ENCODE measurements around the gene PCDHGC5. TPM values are rescaled to one million over a fixed set of nuclear protein-coding genes. Genes with fewer than 3 reads are reported as not detected.

PCDHGC5 gene
- total RNA-seq, 1 experiment from 2014 or later: 2.8 TPM

- Histone ChIP-seq H3K27ac (no peak overlapping the region), H3K36me3 (peaks cover 60% of the 10 kb centered on the region), H3K27me3 (no peaks in the 10 kb centered on the region), H3K9me3 (replicated peaks) (no peaks in the 10 kb centered on the region), H3K4me3 (no peak overlapping the region), H3K4me1 (peaks cover 8% of the 10 kb centered on the region)
- DNase-seq: no peak
Measured at GRCh38 chr5:141501761-141502160, 12.9 kb downstream of the PCDHGC5 start.

GRCh38 chr5:141503681-141504080, 14.8 kb downstream of the PCDHGC5 start:
- Histone ChIP-seq H3K27ac (no peak overlapping the region), H3K4me3 (no peak overlapping the region), H3K36me3 (peaks cover 45% of the 10 kb centered on the region), H3K27me3 (no peaks in the 10 kb centered on the region), H3K9me3 (replicated peaks) (no peaks in the 10 kb centered on the region), H3K4me1 (peaks cover 27% of the 10 kb centered on the region)
- no peak for DNase-seq

GRCh38 chr5:141504216-141504615, 15.3 kb downstream of the PCDHGC5 start:
- peaks cover 28% of the 10 kb centered on the region for H3K4me1 ChIP-seq
- H3K27me3 ChIP-seq: no peaks in the 10 kb centered on the region
- DNase-seq: no peak
- H3K4me3 ChIP-seq: no peak overlapping the region
- peaks cover 42% of the 10 kb centered on the region for H3K36me3 ChIP-seq
- no peak overlapping the region for H3K27ac ChIP-seq
- no peaks in the 10 kb centered on the region for H3K9me3 ChIP-seq (replicated peaks)

- H3K4me3 ChIP-seq: no peak overlapping the region
- no peak overlapping the region for H3K27ac ChIP-seq
- no peaks in the 10 kb centered on the region for H3K27me3 ChIP-seq
- H3K4me1 ChIP-seq: peaks cover 35% of the 10 kb centered on the region
- peaks cover 51% of the 10 kb centered on the region for H3K36me3 ChIP-seq
- no peaks in the 10 kb centered on the region for H3K9me3 ChIP-seq (replicated peaks)
- no peak for DNase-seq
Measured at GRCh38 chr5:141506381-141507155, 17.7 kb downstream of the PCDHGC5 start.

- Histone ChIP-seq H3K36me3 (peaks cover 53% of the 10 kb centered on the region), H3K27ac (peak overlapping the region; percentile 69), H3K4me3 (no peak overlapping the region)
Measured at GRCh38 chr5:141507387-141508091, 18.7 kb downstream of the PCDHGC5 start.

GRCh38 chr5:141508440-141508797, 19.5 kb downstream of the PCDHGC5 start:
- Histone ChIP-seq H3K36me3 (peaks cover 56% of the 10 kb centered on the region), H3K4me1 (peaks cover 42% of the 10 kb centered on the region)

More at GRCh38 chr5:141507387-141508091, 18.7 kb downstream of the PCDHGC5 start:
- peak in 1 of 2 experiments; percentile 27 for DNase-seq
- Histone ChIP-seq H3K9me3 (replicated peaks) (no peaks in the 10 kb centered on the region), H3K4me1 (peaks cover 37% of the 10 kb centered on the region), H3K27me3 (no peaks in the 10 kb centered on the region)

GRCh38 chr5:141508798-141509611, 20.1 kb downstream of the PCDHGC5 start:
- DNase-seq: peak; percentile 88
- H3K9me3 ChIP-seq (replicated peaks): no peaks in the 10 kb centered on the region
- H3K4me3 ChIP-seq: peak overlapping the region; percentile 42
- peaks cover 40% of the 10 kb centered on the region for H3K4me1 ChIP-seq
- peaks cover 53% of the 10 kb centered on the region for H3K36me3 ChIP-seq
- no peaks in the 10 kb centered on the region for H3K27me3 ChIP-seq
- peak overlapping the region; percentile 69 for H3K27ac ChIP-seq

More at GRCh38 chr5:141508440-141508797, 19.5 kb downstream of the PCDHGC5 start:
- H3K27ac ChIP-seq: peak overlapping the region; percentile 69
- H3K9me3 ChIP-seq (replicated peaks): no peaks in the 10 kb centered on the region
- peak overlapping the region; percentile 42 for H3K4me3 ChIP-seq
- no peaks in the 10 kb centered on the region for H3K27me3 ChIP-seq
- DNase-seq: no peak

GRCh38 chr5:141510160-141510559, 21.3 kb downstream of the PCDHGC5 start:
- H3K4me1 ChIP-seq: peaks cover 46% of the 10 kb centered on the region
- H3K27me3 ChIP-seq: no peaks in the 10 kb centered on the region
- peaks cover 49% of the 10 kb centered on the region for H3K36me3 ChIP-seq
- no peak overlapping the region for H3K4me3 ChIP-seq
- H3K27ac ChIP-seq: no peak overlapping the region
- no peak for DNase-seq
- H3K9me3 ChIP-seq (replicated peaks): no peaks in the 10 kb centered on the region

GRCh38 chr5:141510850-141511601, 22.1 kb downstream of the PCDHGC5 start:
- no peak for DNase-seq
- no peaks in the 10 kb centered on the region for H3K9me3 ChIP-seq (replicated peaks)
- no peaks in the 10 kb centered on the region for H3K27me3 ChIP-seq
- peaks cover 54% of the 10 kb centered on the region for H3K4me1 ChIP-seq
- no peak overlapping the region for H3K27ac ChIP-seq
- peaks cover 41% of the 10 kb centered on the region for H3K36me3 ChIP-seq
- H3K4me3 ChIP-seq: no peak overlapping the region

GRCh38 chr5:141511771-141512325, 23.0 kb downstream of the PCDHGC5 start:
- no peak for DNase-seq
- H3K4me1 ChIP-seq: peaks cover 59% of the 10 kb centered on the region
- no peaks in the 10 kb centered on the region for H3K9me3 ChIP-seq (replicated peaks)
- peaks cover 41% of the 10 kb centered on the region for H3K36me3 ChIP-seq
- H3K4me3 ChIP-seq: no peak overlapping the region
- no peak overlapping the region for H3K27ac ChIP-seq
- no peaks in the 10 kb centered on the region for H3K27me3 ChIP-seq

GRCh38 chr5:141512390-141512910, 23.6 kb downstream of the PCDHGC5 start:
- Histone ChIP-seq H3K36me3 (peaks cover 41% of the 10 kb centered on the region), H3K27ac (peak overlapping the region; percentile 94), H3K4me3 (peak overlapping the region; percentile 49), H3K27me3 (no peaks in the 10 kb centered on the region), H3K9me3 (replicated peaks) (no peaks in the 10 kb centered on the region), H3K4me1 (peaks cover 59% of the 10 kb centered on the region)
- DNase-seq: peak; percentile 63 to 72

GRCh38 chr5:141512911-141513626, 24.2 kb downstream of the PCDHGC5 start:
- no peaks in the 10 kb centered on the region for H3K27me3 ChIP-seq
- H3K36me3 ChIP-seq: peaks cover 41% of the 10 kb centered on the region
- peak overlapping the region; percentile 94 for H3K27ac ChIP-seq
- no peaks in the 10 kb centered on the region for H3K9me3 ChIP-seq (replicated peaks)
- peaks cover 59% of the 10 kb centered on the region for H3K4me1 ChIP-seq
- H3K4me3 ChIP-seq: peak overlapping the region; percentile 49
- peak; percentile 66 to 68 for DNase-seq

GRCh38 chr5:141513627-141514329, 24.9 kb downstream of the PCDHGC5 start:
- Histone ChIP-seq H3K27me3 (no peaks in the 10 kb centered on the region), H3K4me3 (peak overlapping the region; percentile 49), H3K9me3 (replicated peaks) (no peaks in the 10 kb centered on the region), H3K27ac (peak overlapping the region; percentile 94), H3K4me1 (peaks cover 60% of the 10 kb centered on the region), H3K36me3 (peaks cover 41% of the 10 kb centered on the region)
- DNase-seq: peak; percentile 88

Measured in SJCRH30 (cell line).